Gastroesophageal sphincter (tissue), 3 donors: Measurements from ENCODE around the gene CIAO2A.

ENCODE experiments used
- CTCF ChIP-seq, 4 experiments: fragments of 200-600 bp in 2 of 4; fragments of 450-650 bp in 2 of 4; sonication (generic) in 1 of 4; IDR thresholded peaks; one replicate each; pipeline ENCODE4 v1.5.1; 2017 to 2019; ENCODE audit warnings: antibody characterized with exemption in 4 of 4, mild to moderate bottlenecking in 2 of 4, moderate library complexity in 2 of 4
- POLR2AphosphoS5 ChIP-seq: sonication (generic); formaldehyde crosslinking; IDR thresholded peaks from one replicate; pipeline ENCODE4 v1.6.1; 2017; ENCODE audit warnings: antibody characterized with exemption

GRCh38 chr15:64112073-64112772 lies 18.6 kb upstream of the CIAO2A start:
- TF ChIP-seq POLR2AphosphoS5 (no peak), CTCF (IDR thresholded peaks at IDR 0.05) (no peak)
